HepG2 (cell line): ENCODE measurements around the gene ABHD17C. TPM values are rescaled to one million over a fixed set of nuclear protein-coding genes. Genes with fewer than 3 reads are reported as not detected.
A peak's percentile ranks its signal among the peaks of the same experiment; 100 is the strongest.

Experiments used
- GABPB1 ChIP-seq: IDR thresholded peaks from 2 replicates; pipeline ENCODE4 v1.6.1; 2016; ENCODE audit warnings: mild to moderate bottlenecking, missing genetic modification reagents, moderate library complexity, missing compliant biosample characterization
- HMGXB4 ChIP-seq, 2 experiments: sonication (generic) in 1 of 2; formaldehyde crosslinking in 1 of 2; IDR thresholded peaks; 2 replicates each; pipeline versions ENCODE4 v1.4.0 to v1.6.1; 2018 to 2020; ENCODE audit warnings: missing genetic modification reagents in 2 of 2, borderline replicate concordance in 1 of 2, low read depth in 1 of 2, mild to moderate bottlenecking in 1 of 2, missing biosample characterization in 1 of 2
- PHF8 ChIP-seq: sonication (generic); formaldehyde crosslinking; IDR thresholded peaks from 2 replicates; pipeline ENCODE4 v1.5.0; 2020; ENCODE audit warnings: missing genetic modification reagents
- SUZ12 ChIP-seq: fragments of 150-350 bp; IDR thresholded peaks from 2 replicates; pipeline ENCODE4 v1.6.1; 2014; ENCODE audit warnings: low read depth, low read length
- ZNF484 ChIP-seq: sonication (generic); formaldehyde crosslinking; IDR thresholded peaks from 2 replicates; pipeline ENCODE4 v1.5.1; 2020; ENCODE audit warnings: mild to moderate bottlenecking, low read depth, missing genetic modification reagents, borderline replicate concordance
- ZNF615 ChIP-seq: sonication (generic); formaldehyde crosslinking; IDR thresholded peaks from 2 replicates; pipeline ENCODE4 v1.5.0; 2020; ENCODE audit warnings: mild to moderate bottlenecking, missing genetic modification reagents, borderline replicate concordance
- ZNF709 ChIP-seq: sonication (generic); formaldehyde crosslinking; IDR thresholded peaks from 2 replicates; pipeline ENCODE4 v1.5.0; 2020; ENCODE audit warnings: mild to moderate bottlenecking, missing genetic modification reagents
- polyA plus RNA-seq, 8 experiments: library from polyadenylated mRNA; depleted of rRNA in 3 of 8; stranded (reverse) in 7 of 8; unstranded in 1 of 8; fragments of >200 nt; fragmentation: Illumina TruSeq in 4 of 8; extraction: Trizol in 4 of 8; gene quantifications; 2 replicates each; pipeline versions ENCODE4 v1.2.1 to v1.2.3, GENCODE V29; 2011 to 2016; ENCODE audit warnings: low read depth in 4 of 8, missing spikeins in 1 of 8, mixed read lengths in 1 of 8; ENCODE audit not compliant: insufficient read depth in 1 of 8
- total RNA-seq, 5 experiments: library from RNA; depleted of rRNA; stranded (reverse); fragments of >200 nt; fragmentation: Illumina TruSeq; extraction: Trizol; gene quantifications; 2 replicates each; pipeline ENCODE4 v1.2.3, GENCODE V29; 2016; ENCODE audit warnings: low read depth in 1 of 5
- TF ChIP-seq, protein P1 (sequence below): sonication (generic); formaldehyde crosslinking; IDR thresholded peaks from 2 replicates; pipeline ENCODE4 v1.5.1; 2020; ENCODE audit warnings: missing genetic modification reagents, mild to moderate bottlenecking, borderline replicate concordance
- TF ChIP-seq, protein P2 (sequence below): sonication (generic); formaldehyde crosslinking; IDR thresholded peaks from 2 replicates; pipeline ENCODE4 v1.9.0; 2022; ENCODE audit warnings: low read depth, missing genetic modification reagents
- TF ChIP-seq, protein P3 (sequence below): sonication (generic); formaldehyde crosslinking; IDR thresholded peaks from 2 replicates; pipeline ENCODE4 v1.8.0; 2022; ENCODE audit warnings: missing genetic modification reagents, mild to moderate bottlenecking, borderline replicate concordance
- TF ChIP-seq, protein P4 (sequence below): sonication (generic); formaldehyde crosslinking; IDR thresholded peaks from 2 replicates; pipeline ENCODE4 v1.5.0; 2020; ENCODE audit warnings: mild to moderate bottlenecking, missing genetic modification reagents, moderate library complexity
- TF ChIP-seq, protein P5 (sequence below): sonication (generic); formaldehyde crosslinking; IDR thresholded peaks from 2 replicates; pipeline ENCODE4 v1.4.0; 2020; ENCODE audit warnings: missing genetic modification reagents
- TF ChIP-seq, protein P6 (sequence below): sonication (generic); formaldehyde crosslinking; IDR thresholded peaks from 2 replicates; pipeline ENCODE4 v1.4.0; 2020; ENCODE audit warnings: missing genetic modification reagents

ABHD17C gene
- total and polyA plus RNA-seq, 2 of the 13 experiments (the other 11 are each of a cell fraction or from before 2014, with no cell fraction given), result 2.9 to 3.9 TPM

DNA sequence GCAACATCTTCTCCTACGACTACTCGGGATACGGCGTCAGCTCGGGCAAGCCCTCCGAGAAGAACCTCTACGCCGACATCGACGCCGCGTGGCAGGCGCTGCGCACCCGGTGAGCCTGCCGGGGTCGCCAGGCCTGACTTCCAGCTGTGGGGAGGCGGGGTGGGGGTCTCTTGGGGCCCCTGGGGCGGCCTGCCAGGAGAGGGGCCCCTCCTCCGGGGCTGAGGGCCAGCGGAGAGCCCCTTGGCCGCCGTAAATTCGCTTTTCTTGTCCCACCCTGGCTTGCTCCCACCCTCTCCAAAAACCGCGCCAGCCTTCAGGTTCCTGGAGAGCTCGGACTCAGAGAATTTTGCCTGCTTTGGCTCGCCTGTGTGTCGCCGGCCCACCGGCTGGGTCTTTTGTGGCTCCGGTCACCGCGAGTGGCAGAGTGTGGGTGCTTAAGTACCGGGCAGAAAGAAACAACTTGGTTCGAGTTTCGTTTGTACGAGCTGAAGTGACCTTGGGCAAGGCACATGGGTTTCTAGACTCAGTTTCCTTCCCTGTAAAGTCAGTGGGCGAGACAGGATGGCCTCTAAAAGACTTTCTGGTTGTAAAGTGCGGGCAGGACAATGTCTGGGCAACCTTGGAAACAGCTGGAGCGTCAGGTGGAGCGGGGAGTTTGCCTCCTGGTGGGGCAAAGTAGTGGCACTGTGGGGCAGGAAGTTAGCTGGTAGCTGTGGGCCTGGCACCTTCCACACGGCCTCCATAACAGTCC lies 976 bp downstream of the ABHD17C start (continued):
- no peak for TF ChIP-seq ZNF484
- TF ChIP-seq, protein P1, sequence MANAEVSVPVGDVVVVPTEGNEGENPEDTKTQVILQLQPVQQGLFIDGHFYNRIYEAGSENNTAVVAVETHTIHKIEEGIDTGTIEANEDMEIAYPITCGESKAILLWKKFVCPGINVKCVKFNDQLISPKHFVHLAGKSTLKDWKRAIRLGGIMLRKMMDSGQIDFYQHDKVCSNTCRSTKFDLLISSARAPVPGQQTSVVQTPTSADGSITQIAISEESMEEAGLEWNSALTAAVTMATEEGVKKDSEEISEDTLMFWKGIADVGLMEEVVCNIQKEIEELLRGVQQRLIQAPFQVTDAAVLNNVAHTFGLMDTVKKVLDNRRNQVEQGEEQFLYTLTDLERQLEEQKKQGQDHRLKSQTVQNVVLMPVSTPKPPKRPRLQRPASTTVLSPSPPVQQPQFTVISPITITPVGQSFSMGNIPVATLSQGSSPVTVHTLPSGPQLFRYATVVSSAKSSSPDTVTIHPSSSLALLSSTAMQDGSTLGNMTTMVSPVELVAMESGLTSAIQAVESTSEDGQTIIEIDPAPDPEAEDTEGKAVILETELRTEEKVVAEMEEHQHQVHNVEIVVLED, result no peak
- TF ChIP-seq, protein P2, sequence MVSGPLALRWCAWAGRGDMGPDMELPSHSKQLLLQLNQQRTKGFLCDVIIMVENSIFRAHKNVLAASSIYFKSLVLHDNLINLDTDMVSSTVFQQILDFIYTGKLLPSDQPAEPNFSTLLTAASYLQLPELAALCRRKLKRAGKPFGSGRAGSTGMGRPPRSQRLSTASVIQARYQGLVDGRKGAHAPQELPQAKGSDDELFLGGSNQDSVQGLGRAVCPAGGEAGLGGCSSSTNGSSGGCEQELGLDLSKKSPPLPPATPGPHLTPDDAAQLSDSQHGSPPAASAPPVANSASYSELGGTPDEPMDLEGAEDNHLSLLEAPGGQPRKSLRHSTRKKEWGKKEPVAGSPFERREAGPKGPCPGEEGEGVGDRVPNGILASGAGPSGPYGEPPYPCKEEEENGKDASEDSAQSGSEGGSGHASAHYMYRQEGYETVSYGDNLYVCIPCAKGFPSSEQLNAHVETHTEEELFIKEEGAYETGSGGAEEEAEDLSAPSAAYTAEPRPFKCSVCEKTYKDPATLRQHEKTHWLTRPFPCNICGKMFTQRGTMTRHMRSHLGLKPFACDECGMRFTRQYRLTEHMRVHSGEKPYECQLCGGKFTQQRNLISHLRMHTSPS (CRISPR knock-in tag), result peak; percentile 71; the same call in 1 of the 2 replicates
- TF ChIP-seq SUZ12, result no peak
- 0 out of 4 replicates have a peak, but pooled peaks of 1 of the 2 experiments have one; percentile 17 for TF ChIP-seq HMGXB4 (CRISPR knock-in tag; IDR thresholded peaks at IDR 0.05; ENCODE audit: borderline replicate concordance in 1 of 2, low read depth in 1 of 2)
- TF ChIP-seq, protein P3, sequence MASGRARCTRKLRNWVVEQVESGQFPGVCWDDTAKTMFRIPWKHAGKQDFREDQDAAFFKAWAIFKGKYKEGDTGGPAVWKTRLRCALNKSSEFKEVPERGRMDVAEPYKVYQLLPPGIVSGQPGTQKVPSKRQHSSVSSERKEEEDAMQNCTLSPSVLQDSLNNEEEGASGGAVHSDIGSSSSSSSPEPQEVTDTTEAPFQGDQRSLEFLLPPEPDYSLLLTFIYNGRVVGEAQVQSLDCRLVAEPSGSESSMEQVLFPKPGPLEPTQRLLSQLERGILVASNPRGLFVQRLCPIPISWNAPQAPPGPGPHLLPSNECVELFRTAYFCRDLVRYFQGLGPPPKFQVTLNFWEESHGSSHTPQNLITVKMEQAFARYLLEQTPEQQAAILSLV, result no peak
- TF ChIP-seq, protein P4, sequence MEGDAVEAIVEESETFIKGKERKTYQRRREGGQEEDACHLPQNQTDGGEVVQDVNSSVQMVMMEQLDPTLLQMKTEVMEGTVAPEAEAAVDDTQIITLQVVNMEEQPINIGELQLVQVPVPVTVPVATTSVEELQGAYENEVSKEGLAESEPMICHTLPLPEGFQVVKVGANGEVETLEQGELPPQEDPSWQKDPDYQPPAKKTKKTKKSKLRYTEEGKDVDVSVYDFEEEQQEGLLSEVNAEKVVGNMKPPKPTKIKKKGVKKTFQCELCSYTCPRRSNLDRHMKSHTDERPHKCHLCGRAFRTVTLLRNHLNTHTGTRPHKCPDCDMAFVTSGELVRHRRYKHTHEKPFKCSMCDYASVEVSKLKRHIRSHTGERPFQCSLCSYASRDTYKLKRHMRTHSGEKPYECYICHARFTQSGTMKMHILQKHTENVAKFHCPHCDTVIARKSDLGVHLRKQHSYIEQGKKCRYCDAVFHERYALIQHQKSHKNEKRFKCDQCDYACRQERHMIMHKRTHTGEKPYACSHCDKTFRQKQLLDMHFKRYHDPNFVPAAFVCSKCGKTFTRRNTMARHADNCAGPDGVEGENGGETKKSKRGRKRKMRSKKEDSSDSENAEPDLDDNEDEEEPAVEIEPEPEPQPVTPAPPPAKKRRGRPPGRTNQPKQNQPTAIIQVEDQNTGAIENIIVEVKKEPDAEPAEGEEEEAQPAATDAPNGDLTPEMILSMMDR (CRISPR knock-in tag), result peak; percentile 20; the same call in 1 of the 2 replicates
- TF ChIP-seq, protein P5, sequence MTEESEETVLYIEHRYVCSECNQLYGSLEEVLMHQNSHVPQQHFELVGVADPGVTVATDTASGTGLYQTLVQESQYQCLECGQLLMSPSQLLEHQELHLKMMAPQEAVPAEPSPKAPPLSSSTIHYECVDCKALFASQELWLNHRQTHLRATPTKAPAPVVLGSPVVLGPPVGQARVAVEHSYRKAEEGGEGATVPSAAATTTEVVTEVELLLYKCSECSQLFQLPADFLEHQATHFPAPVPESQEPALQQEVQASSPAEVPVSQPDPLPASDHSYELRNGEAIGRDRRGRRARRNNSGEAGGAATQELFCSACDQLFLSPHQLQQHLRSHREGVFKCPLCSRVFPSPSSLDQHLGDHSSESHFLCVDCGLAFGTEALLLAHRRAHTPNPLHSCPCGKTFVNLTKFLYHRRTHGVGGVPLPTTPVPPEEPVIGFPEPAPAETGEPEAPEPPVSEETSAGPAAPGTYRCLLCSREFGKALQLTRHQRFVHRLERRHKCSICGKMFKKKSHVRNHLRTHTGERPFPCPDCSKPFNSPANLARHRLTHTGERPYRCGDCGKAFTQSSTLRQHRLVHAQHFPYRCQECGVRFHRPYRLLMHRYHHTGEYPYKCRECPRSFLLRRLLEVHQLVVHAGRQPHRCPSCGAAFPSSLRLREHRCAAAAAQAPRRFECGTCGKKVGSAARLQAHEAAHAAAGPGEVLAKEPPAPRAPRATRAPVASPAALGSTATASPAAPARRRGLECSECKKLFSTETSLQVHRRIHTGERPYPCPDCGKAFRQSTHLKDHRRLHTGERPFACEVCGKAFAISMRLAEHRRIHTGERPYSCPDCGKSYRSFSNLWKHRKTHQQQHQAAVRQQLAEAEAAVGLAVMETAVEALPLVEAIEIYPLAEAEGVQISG (CRISPR knock-in tag), result no peak
- TF ChIP-seq ZNF615 (CRISPR knock-in tag), result no peak
- TF ChIP-seq, protein P6, sequence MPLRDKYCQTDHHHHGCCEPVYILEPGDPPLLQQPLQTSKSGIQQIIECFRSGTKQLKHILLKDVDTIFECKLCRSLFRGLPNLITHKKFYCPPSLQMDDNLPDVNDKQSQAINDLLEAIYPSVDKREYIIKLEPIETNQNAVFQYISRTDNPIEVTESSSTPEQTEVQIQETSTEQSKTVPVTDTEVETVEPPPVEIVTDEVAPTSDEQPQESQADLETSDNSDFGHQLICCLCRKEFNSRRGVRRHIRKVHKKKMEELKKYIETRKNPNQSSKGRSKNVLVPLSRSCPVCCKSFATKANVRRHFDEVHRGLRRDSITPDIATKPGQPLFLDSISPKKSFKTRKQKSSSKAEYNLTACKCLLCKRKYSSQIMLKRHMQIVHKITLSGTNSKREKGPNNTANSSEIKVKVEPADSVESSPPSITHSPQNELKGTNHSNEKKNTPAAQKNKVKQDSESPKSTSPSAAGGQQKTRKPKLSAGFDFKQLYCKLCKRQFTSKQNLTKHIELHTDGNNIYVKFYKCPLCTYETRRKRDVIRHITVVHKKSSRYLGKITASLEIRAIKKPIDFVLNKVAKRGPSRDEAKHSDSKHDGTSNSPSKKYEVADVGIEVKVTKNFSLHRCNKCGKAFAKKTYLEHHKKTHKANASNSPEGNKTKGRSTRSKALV, result peak; percentile 44; the same call in 1 of the 2 replicates
- TF ChIP-seq PHF8 (CRISPR knock-in tag), result peak; percentile 9; the same call in 1 of the 2 replicates
- TF ChIP-seq GABPB1 (CRISPR knock-in tag), result 0 out of 2 replicates have a peak, but pooled peaks have one; percentile 5
- no peak for TF ChIP-seq ZNF709 (CRISPR knock-in tag)
